ENCODE results near the gene OLFM2. TPM values are rescaled to one million over a fixed set of nuclear protein-coding genes. Genes with fewer than 3 reads are reported as not detected.
A peak's percentile ranks its signal among the peaks of the same experiment; 100 is the strongest.
"Not testable (repeated sequence)": the region's sequence is repeated elsewhere in the genome, so short reads cannot be mapped to it uniquely, and the experiment has no call there.

The OLFM2 gene
- polyA plus RNA-seq, 1 donor: 30.2 TPM

DNA sequence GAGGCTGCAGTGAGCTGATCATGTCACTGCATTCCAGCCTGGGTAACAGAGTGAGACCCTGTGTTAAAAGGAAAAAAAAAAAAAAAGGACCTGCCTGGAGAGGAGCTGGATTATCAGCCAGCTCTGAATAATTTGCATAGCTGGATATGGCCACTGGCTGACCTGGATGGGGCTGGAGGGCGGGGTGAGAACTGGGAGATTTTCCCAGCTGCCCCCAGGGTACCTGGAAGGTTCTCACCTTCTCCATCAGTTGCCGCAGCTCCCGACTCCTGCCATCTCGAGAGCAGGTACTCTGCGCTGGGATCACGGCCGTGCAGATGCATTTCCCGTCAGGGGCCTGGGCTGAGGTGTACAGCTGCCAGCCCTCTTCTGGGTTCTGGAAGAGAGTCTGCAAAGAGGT, 75.9 kb downstream of the OLFM2 start:
- no peak for DNase-seq

DNA sequence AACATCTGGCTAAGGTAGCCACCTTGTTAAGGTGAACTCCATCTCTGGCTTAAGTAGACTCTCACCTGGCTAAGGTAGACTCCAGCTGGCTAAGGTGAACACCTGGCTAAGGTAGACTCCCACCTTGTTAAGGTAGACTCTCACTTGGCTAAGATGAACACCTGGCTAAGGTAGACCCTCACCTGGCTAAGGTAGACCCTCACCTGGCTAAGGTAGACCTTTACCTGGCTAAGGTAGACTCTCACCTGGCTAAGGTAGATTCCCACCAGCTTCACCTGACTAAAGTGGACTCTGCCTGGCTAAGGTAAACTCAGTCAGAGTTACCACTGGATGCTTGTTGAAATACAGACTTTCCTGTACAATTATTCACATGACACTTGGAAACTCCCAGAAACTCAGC, 77.5 kb downstream of the OLFM2 start:
- no peak for DNase-seq

DNA sequence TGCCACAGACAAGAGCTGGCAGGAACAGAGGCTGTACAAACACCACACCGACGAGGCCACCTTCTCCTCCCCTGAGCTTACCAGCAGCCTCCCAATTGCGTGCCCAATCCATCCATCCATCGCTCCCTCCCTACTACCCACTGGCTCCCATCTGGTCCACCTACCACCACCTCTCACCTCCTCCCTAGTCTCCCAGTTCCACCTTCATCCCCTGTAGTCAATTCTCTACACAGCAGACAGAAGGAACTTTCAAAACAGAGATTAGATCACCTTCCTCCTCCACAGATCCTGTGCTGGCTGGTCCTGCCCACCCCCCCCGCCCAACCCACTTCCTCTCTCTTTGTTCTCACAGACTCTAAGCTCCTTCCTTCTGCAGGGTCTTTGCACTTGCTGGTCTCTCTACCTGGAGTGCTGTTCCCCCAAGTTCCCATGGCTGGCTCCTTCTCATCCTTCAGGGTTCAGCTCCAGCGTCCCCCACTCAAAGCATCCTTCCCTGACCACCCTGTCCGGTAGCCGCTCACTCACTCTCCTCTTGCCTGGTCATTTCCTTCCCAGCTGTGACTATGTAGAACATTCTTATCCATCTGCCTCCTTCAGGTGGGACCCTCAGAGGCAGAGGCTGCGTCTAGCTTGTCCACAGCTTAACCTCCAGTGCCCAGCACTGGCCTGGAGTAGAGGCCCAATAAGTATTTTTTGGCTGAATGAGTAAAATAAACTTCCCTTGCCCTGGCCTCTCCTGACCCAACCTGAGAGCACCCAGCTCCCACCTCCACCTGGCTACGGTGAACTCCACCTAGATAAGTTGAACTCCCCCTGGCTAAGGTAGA, 78.2 kb downstream of the OLFM2 start:
- DNase-seq: no peak

DNA sequence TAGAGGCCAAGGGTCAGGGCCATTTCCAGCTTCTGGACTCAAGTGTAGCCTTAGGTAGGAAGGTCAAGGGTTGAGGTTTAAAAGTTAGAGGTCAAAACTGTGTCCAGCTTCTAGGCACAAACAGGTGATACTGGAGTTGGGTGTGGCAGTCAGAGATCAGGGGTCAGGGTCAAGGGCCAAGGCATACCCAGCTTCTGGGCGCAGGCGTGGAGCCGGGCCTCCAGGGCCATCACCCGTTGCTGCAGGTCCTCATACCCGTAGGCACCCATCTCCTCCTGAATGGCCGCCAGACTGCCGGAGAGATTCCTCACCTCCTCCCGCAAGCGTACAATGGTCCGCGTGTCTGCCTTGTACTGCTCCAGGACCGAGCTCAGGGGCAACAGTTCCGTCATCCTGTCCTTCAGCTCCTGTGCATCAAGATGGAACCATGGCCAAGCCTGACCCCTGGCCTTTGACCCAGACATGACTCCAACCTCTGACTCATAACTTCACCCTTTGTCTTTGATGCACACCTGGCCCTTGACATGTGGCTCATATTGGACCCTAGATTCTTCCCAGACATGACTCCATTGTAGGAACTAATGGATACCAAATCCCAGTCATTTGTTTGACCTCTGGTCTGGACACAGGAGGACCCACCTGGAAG, 79.1 kb downstream of the OLFM2 start:
- DNase-seq: no peak

DNA sequence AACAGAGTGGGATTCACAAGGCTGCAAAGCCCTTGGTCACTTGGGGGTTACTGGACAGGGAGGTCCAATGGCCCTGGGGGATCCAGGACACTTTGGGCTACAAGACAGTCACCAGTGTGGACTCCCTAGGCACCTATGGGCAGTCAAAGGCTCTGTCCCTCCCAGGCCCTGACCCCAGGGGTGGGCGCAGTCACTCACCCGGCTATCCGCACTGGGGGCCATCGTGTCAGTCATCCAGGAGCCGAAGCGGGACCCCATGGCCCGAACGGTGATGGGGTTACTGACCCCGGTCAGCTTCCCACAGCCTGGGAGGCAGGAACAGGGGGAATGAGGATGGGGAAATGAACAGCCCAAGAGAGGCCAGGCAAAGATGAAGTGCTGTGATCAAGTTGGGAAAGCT, 79.7 kb downstream of the OLFM2 start:
- DNase-seq: no peak

DNA sequence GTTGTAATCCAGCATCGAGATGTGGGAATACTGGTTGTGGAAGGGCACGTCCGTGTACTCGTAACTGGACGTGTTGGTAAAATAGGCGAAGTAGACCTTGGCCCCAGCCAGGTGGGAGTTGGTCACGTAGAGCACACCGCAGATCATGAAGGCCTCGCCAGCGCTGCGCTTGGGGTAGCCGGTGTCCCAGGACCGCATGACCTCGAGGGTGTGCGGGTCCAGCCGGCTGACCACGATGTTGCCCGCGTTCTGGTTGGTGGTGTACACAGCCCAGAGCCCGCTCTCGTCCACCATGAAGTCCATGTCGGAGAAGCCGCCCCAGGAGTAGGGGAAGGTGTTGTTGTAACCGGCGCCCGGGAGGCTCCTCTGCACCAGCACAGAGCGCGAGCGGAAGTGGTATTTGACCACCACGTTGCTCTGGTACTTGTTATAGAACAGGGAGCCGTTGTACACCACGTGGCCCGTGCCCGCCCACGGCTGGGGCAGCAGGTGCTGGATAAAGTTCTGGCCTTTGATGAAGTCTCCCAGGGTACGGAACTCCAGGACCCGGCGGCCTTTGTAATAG, 82.0 kb downstream of the OLFM2 start:
- no peak for DNase-seq

DNA sequence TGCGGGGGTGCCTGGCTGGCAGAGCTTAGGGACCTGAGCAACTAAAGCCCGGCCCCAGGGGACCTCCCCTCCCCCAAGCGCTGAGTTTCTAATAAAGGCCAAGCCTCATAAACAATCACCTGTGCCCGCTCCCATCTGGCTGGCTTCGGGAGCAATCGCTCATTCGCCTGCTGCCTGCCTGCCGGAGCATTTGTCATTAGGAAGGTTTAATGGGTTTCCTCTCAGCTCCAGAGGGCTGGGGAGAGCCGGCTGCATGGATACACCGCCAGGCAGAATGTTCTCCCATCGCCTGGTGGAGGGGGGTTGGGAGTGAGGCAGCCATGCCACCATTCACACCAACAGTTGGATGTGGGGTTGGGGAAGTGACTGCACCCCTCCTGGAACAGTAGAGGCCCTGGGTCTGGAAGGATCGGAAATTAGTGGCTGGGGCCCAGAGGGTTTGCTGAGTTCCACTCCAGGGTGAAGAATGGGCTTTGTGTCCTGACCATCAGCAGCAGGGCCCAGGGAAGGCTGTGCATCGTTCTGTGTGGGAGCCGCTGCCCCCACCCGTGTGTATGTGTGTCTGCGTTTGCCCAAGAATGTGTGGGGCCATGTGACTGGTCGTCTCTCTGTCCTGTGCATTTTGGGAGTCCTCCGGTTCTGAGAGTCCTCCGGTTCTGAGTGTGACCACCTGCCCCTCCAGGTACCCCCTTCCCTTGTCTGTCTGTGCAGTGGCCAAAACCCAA, 85.9 kb downstream of the OLFM2 start:
- DNase-seq: no peak

DNA sequence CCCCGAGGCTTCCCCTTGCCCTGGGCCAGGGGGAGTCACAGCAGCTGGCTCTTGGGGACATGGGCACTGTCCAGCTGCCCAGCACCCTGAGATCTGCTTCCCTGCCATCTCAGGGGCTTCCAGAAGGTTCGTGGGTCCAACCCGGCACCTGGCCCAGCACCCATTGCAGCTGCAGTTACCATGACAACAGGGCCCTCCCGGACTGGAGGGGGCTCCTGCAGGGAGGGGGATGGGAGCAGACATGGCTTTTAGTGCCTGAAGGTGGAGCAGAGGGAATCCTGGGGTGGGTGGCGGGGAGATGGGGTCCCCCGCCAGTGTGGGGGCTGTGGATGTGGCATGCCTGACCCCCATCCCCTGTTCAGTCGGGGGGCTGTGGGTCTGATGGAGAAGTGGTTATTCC, 86.5 kb downstream of the OLFM2 start:
- no peak for DNase-seq

DNA sequence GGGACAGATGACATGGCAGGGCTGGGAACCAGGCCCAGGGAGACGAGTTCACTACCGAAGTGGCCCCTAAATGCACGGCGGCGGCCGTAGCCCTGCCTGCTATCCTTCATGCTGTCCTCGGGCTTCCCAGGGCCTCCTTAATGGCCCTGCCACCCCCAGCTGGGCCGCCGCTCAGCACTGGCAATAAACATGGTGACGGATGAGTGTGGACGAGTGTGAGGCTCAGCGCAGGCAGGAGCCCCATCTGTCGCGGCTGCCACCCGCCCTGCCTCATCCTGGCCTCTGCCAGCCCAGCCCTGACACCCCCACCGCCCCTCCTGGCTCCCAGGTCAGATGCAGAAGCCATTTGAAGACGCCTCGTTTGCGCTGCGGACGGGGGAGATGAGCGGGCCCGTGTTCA, 87.6 kb downstream of the OLFM2 start:
- DNase-seq: no peak

DNA sequence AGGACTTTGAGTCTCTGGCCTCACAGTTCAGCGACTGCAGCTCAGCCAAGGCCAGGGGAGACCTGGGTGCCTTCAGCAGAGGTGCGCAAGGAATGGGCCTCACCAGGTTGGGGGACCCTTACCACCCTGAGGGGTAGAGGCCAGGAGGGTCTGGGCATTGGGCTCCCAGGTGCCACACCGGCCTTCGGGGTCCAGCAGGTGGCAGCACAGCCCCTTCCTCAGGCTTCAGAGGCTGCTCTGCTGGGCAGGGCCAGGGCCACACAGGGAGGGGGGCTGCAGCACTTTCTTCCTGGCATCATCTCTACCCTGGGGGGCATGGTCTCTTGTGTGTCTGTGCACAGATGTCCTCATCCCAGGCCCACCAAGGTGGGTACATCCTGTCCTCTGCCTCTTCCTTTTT, 88.3 kb downstream of the OLFM2 start:
- no peak for DNase-seq

DNA sequence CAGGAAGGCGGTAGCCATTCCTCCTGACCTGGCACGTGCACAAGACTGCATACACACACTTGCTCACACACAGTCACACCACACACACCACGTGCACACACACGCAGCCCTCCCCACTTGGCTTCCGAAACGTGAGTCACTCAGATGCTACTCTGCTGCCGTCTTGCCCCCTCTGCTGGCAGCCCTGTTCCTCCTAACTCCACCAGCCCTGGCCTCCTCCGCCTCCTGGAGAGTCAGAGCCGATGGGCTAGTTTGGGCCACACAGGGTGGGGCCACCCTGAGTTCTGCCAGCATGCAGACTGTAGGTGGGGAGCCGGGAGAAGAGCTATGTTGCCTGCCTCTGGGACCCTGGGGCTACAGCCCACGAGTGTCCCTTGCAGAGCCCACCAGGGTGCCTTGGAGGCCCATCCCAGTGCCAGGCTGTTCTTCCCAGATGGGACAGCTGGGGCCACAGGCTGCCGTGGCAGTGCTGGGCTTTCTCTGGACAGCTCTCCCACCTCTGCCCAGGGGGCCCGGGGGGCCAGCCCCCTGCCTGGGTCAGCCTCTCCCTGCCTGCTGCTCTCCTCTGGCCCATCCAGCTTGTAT, 89.1 kb downstream of the OLFM2 start:
- no peak for DNase-seq

DNA sequence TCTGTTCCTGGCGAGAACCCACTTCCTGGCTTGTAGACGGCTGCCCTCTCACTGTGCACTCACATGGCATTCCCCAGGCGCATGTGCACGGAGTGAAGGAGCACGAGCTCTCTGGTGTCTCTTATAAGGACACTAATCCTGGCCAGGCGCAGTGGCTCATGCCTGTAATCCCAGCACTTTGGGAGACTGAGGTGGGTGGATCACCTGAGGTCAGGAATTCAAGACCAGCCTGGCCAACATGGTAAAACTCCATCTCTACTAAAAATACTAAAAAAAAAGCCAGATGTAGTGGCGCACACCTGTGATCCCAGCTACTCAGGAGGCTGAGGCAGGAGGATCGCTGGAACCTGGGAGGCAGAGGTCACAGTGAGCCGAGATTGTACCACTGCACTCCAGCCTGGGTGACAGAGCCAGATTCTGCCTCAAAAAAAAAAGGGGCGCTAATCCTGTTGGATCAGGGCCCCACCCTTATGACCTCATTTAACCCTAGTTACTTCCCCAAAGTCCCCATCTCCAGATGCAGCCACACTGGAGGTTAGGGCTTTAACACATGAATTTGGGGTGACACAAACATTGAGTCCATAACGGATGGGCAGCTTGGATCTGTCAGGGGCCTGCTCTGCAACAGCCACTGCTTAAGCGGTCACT, 92.6 kb downstream of the OLFM2 start:
- not testable (repeated sequence) for DNase-seq

DNA sequence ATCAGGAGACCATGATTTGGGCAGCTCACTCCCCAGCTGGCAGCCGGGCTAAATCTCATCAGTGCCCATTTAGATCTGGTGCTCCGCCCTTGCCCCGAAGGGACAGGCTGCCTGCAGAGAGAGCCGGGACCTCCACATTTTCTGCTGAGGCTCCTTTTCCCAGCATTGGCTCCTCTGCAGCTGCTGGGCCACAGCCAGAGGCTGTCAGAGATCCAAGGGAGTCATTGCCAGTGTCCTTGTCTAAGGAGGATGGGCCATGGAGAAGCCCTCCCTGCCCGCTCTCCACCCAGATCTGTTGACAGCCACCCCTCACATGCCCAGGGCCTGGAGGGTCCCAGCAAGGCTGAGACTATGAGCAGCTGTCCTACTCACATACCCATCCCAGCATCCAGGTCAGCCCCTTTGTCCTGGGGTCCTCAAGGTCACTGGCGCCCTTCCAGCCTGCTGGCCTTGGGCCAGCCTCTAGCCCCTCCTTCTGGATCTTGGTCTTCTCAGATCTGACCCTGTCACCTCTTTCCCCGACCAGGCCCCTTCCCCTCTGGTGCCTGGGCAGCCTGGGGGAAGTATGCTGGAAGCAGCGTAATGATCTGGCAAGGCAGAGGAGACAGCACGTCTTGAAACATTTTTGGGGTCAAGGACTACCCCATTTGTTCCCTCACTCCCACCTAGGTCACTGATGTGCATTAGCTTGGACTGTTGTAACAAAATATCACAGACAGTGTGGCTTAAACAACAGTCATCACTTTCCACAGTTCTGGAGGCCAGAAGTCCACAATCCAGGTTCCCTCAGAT, 93.3 kb downstream of the OLFM2 start:
- no peak for DNase-seq

DNA sequence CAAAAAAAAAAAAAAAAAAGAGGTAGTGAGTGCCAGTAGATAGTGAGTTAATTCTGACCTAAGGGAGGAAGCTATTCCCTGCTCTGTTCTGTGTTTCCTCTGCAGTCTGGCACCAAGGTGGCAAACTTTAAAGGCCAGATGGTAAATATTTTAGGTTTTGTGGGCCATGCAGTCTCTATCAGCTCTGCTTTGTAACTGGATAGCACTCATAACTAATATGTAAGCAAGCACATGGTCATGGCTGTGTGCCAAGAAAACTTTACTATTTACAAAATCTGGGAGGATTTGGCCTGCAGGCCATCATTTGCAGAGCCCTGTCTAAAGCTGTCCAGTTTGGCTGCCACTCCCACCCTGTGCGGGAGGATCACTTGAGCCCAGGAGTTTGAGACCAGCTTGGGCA, 96.9 kb downstream of the OLFM2 start:
- DNase-seq: no peak

DNA sequence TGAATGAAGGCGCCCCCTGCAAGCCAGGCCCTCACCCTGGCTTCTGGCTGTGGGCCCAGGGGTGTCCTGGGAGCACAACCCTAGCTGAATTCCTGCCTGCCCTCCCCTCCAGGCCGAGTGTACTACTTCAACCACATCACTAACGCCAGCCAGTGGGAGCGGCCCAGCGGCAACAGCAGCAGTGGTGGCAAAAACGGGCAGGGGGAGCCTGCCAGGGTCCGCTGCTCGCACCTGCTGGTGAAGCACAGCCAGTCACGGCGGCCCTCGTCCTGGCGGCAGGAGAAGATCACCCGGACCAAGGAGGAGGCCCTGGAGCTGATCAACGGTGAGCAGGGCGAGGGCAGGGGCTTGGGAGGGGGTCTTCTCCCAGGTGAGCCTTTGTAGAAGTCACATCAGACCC, 98.0 kb downstream of the OLFM2 start:
- no peak for DNase-seq

DNA sequence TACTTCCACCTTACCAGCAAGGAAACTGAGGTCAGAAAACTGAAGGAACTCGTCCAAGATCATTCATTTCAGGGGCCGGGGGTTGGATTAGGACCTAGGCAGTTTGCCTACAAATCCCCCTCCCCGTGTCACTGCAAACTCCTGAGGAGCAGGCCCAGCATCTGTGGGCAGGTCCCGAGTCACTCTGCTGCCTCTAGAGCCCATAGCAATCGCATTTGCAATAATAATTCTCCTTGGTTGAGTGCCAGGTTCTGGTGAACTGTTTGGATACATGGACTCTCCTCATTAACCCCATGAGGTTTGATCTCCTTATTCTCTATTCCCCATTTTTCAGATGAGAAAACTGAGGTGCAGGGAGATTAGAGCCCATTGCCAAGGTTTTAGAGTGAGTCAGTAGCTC, 100.3 kb downstream of the OLFM2 start:
- DNase-seq: no peak

DNA sequence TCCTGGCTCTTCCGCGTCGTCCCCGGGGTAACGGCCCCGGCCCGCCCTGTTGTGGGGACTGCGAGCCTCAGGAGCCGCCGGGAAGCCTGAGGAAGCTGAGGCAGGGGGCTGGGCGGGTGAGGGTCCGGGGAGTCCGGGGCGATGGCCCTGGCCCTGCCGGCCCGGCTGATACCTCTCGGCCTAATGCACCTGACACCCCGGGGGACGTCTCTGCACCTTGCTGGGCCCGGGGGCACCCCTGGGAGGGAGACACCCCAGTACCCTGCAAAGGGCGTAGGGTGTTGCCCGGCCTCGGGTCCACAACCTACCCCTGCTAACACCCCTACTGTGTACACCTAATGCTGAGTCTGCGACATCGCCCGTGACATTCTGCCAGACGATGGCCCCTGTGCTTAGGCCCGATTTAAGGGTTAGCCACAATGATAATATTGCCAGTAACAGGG, 100.8 kb downstream of the OLFM2 start:
- DNase-seq: no peak

DNA sequence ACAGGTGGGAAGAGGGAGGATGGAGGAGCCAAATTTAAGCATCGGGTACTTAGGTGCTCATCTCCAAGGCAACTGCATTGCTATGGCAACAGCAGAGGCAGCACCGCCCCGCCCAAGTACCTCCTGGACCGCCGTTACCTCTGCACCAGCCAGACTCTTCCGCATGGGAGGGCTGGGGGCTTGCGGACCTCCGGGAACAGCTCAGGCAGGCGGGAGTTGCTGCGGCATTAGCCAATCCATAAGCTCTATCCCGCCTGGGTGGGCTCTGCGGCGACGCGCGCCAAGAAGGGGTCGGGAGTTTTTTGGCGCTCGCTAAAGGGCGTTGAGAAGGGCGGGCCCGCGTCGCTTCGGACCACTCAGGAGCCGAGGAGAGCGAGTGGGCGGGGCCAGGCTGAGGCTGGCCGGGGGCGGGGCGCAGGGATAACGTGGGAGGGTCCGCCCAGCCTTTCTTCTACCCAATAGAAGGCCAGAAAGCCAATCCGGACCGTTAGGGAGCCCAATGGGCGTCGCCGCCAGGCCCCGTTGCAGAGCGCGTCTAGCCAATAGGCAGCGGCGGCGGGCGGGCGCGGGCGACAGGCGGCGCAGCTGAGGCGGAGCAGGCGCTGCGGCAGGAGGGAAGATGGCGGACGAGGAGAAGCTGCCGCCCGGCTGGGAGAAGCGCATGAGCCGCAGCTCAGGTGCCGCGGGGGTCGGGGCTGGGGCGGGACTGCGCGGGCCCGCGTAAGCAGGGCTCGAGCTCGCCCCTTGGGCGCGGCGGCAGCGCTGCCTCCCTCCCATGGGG, 101.4 kb downstream of the OLFM2 start, which contains the start of gene PIN1:
Gene PIN1 (plus strand): TSS at position 593 of the 781 bp plus-strand sequence. CDS start 27 bp downstream, at position 620.
- DNase-seq: peak; percentile 99

DNA sequence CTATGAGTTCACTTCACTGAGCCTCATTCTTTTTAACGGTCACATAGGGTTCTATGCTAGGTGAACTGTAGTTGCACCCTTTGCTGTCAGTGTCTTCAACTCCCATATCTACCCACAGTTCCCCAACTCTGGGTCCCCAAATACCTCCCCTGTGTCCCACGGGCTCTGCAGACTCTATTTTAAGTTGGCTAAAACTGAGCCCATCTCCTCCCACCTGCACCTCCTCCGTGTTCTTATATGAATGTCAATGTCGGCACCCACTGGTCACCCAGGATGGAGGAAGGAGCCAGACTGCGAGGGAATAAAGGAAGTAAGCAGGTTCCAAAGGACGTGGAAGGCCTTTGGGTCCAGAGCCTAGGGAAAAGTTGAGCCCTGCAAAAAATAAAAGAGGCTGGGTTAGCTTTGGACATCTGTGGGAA, 102.0 kb downstream of the OLFM2 start:
- no peak for DNase-seq

DNA sequence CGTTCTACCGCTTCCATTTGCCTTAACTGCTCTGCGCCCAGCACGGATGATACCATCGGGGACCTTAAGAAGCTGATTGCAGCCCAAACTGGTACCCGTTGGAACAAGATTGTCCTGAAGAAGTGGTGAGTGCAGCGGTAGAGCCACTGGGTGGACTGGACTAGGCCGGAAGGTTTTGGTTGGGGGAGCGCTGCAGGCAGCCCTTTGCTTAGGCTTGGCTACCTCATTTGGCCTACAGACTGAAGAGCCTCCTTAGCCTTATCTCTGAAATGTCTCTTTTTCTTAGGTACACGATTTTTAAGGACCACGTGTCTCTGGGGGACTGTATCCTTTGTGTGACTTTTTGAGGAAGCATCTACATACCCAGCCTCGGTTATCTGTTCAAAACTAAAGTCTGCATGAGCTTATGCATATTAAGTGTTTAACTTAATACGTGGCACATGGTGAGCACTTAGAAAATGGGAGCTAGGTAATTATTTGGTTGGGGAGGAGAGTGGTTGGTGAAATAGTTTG, 107.7 kb downstream of the OLFM2 start:
- no peak for DNase-seq
